A549 (cell line): Measurements from ENCODE around the gene ZBTB16.

ENCODE experiments used
- CHD4 ChIP-seq: fragments of 200-600 bp; sonication (generic); IDR thresholded peaks from 2 replicates; pipeline ENCODE4 v1.6.1; 2016; ENCODE audit warnings: antibody characterized with exemption, mild to moderate bottlenecking, borderline replicate concordance
- EP300 ChIP-seq, 2 experiments: fragments of >200 bp; sonication (Bioruptor Twin); formaldehyde crosslinking; IDR thresholded peaks; 2 replicates in 1 of 2; 3 replicates in 1 of 2; pipeline ENCODE4 v1.6.1; 2016 to 2017
- JUNB ChIP-seq: fragments of >200 bp; sonication (Bioruptor Twin); formaldehyde crosslinking; IDR thresholded peaks from 2 replicates; pipeline ENCODE4 v1.6.1; 2016
- MAX ChIP-seq: IDR thresholded peaks from 2 replicates; pipeline ENCODE4 v1.6.1; 2012
- MYC ChIP-seq: IDR thresholded peaks from 2 replicates; pipeline ENCODE4 v1.6.1; 2012; ENCODE audit warnings: mild to moderate bottlenecking, inconsistent platforms, low read length, improper control_type of control experiment, borderline replicate concordance
- NFE2L2 ChIP-seq: fragments of 150-350 bp; conservative IDR thresholded peaks from 2 replicates; pipeline ENCODE4 v1.6.1; 2014; ENCODE audit warnings: low read length
- POLR2A ChIP-seq: IDR thresholded peaks from 2 replicates; pipeline ENCODE4 v1.6.1; 2012; ENCODE audit warnings: mild to moderate bottlenecking, low read length
- POLR2AphosphoS2 ChIP-seq: conservative IDR thresholded peaks from 2 replicates; pipeline ENCODE4 v1.6.1; 2012; ENCODE audit warnings: low read length, improper control_type of control experiment, inconsistent platforms
- RAD21 ChIP-seq, 2 experiments: fragments of >200 bp in 1 of 2; sonication (Bioruptor Twin) in 1 of 2; formaldehyde crosslinking in 1 of 2; IDR thresholded peaks in 1 of 2; conservative IDR thresholded peaks in 1 of 2; 2 replicates in 1 of 2; 3 replicates in 1 of 2; pipeline ENCODE4 v1.6.1; 2012 to 2018; ENCODE audit warnings: inconsistent platforms in 1 of 2
- RCOR1 ChIP-seq: fragments of 150-350 bp; IDR thresholded peaks from 2 replicates; pipeline ENCODE4 v1.6.1; 2014; ENCODE audit warnings: antibody characterized with exemption, low read length, low read depth
- TF ChIP-seq, protein P1 (sequence below): fragments of >200 bp; sonication (Bioruptor Twin); formaldehyde crosslinking; IDR thresholded peaks from 3 replicates; pipeline ENCODE4 v1.5.1; 2016
- TF ChIP-seq, protein P2 (sequence below): IDR thresholded peaks from 2 replicates; pipeline ENCODE4 v1.6.1; 2012; ENCODE audit warnings: low read depth, borderline replicate concordance

GRCh38 chr11:114296605-114297372 lies 237.3 kb downstream of the ZBTB16 start:
- no peak for TF ChIP-seq MYC
- TF ChIP-seq, protein P1, sequence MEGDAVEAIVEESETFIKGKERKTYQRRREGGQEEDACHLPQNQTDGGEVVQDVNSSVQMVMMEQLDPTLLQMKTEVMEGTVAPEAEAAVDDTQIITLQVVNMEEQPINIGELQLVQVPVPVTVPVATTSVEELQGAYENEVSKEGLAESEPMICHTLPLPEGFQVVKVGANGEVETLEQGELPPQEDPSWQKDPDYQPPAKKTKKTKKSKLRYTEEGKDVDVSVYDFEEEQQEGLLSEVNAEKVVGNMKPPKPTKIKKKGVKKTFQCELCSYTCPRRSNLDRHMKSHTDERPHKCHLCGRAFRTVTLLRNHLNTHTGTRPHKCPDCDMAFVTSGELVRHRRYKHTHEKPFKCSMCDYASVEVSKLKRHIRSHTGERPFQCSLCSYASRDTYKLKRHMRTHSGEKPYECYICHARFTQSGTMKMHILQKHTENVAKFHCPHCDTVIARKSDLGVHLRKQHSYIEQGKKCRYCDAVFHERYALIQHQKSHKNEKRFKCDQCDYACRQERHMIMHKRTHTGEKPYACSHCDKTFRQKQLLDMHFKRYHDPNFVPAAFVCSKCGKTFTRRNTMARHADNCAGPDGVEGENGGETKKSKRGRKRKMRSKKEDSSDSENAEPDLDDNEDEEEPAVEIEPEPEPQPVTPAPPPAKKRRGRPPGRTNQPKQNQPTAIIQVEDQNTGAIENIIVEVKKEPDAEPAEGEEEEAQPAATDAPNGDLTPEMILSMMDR, result no peak
- no peak for TF ChIP-seq POLR2A
- no peak for TF ChIP-seq NFE2L2
- TF ChIP-seq EP300 (IDR thresholded peaks at IDR 0.05), result no peak
- TF ChIP-seq POLR2AphosphoS2, result no peak
- TF ChIP-seq MAX, result no peak
- TF ChIP-seq, protein P2, sequence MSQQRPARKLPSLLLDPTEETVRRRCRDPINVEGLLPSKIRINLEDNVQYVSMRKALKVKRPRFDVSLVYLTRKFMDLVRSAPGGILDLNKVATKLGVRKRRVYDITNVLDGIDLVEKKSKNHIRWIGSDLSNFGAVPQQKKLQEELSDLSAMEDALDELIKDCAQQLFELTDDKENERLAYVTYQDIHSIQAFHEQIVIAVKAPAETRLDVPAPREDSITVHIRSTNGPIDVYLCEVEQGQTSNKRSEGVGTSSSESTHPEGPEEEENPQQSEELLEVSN, result no peak
- no peak for TF ChIP-seq RCOR1
- no peak for TF ChIP-seq RAD21 (conservative IDR thresholded peaks at IDR 0.05 in 1 of 2, IDR thresholded peaks at IDR 0.05 in 1 of 2)
- no peak for TF ChIP-seq CHD4
- no peak for TF ChIP-seq JUNB
